ENCODE data around the gene ENPP5.

The ENPP5 gene

DNA sequence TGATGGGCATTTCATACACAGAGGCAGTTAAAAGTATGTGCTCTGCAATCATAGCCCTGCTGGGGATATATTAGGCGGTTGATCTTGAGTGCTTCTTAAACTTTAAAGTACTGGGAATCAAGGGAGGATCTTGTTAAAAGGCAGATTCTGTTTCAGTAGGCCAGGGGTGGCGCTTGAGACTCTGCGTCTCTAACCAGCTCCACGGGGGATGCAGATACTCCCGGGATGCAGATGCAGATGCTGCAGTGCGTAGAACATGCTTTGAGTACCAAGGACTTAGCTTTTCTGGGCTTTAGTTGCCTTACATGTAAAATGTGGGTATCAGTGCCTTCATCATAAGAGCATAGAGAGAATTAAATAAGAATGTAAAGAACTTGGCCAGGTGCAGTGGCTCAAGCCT lies 44.4 kb upstream of the ENPP5 start:
- Histone ChIP-seq H3K4me3 (ENCODE audit: low read length) (no peak overlapping the region), H3K4me2 (ENCODE audit: low read length) (no peak overlapping the region), H3K9me2 (replicated peaks; ENCODE audit: control insufficient read depth, low read length) (no peaks in the 10 kb centered on the region), H3K79me2 (ENCODE audit: control insufficient read depth, low read length) (no peaks in the 10 kb centered on the region), H3K27me3 (ENCODE audit: control insufficient read depth, low read length) (no peaks in the 10 kb centered on the region), H3K4me1 (ENCODE audit: control insufficient read depth, low read length) (peaks cover 28% of the 10 kb centered on the region), H3K36me3 (ENCODE audit: control insufficient read depth, low read length) (no peaks in the 10 kb centered on the region), H3F3A (ENCODE audit: control insufficient read depth, insufficient read depth) (no peaks in the 10 kb centered on the region), H3K27ac (ENCODE audit: low read depth, low read length) (no peak overlapping the region), H4K20me1 (ENCODE audit: control insufficient read depth, insufficient read depth, low read depth, low read length) (no peaks in the 10 kb centered on the region), H3K9me3 (ENCODE audit: control insufficient read depth, insufficient read depth, low read length) (peaks cover under 1% of the 10 kb centered on the region; the same call in 1 of the 2 replicates)
- TF ChIP-seq, protein P1, sequence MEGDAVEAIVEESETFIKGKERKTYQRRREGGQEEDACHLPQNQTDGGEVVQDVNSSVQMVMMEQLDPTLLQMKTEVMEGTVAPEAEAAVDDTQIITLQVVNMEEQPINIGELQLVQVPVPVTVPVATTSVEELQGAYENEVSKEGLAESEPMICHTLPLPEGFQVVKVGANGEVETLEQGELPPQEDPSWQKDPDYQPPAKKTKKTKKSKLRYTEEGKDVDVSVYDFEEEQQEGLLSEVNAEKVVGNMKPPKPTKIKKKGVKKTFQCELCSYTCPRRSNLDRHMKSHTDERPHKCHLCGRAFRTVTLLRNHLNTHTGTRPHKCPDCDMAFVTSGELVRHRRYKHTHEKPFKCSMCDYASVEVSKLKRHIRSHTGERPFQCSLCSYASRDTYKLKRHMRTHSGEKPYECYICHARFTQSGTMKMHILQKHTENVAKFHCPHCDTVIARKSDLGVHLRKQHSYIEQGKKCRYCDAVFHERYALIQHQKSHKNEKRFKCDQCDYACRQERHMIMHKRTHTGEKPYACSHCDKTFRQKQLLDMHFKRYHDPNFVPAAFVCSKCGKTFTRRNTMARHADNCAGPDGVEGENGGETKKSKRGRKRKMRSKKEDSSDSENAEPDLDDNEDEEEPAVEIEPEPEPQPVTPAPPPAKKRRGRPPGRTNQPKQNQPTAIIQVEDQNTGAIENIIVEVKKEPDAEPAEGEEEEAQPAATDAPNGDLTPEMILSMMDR (IDR thresholded peaks at IDR 0.05; ENCODE audit: low read depth, low read length, poor library complexity, severe bottlenecking) = no peak
- TF ChIP-seq EZH2phosphoT487 (IDR thresholded peaks at IDR 0.05; ENCODE audit: borderline replicate concordance, low read length) = no peak

DNA sequence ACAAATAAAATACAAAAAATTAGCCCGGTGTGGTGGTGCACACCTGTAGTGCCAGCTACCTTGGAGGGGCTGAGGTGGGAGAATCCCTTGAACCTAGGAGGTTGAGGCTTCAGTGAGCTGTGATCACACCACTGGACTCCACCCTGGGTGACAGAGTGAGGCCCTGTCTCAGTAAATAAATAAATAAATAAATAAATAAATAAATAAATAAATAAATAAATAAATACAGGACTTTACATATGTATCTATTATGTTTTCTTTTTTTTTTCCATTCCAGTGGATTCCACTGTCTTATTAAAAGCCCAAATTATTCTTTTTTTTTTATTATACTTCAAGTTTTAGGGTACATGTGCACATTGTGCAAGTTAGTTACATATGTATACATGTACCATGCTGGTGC lies 41.1 kb upstream of the ENPP5 start:
- Histone ChIP-seq H3K9me2 (replicated peaks; ENCODE audit: control insufficient read depth, low read length) (no peaks in the 10 kb centered on the region), H4K20me1 (ENCODE audit: control insufficient read depth, insufficient read depth, low read depth, low read length) (no peaks in the 10 kb centered on the region), H3K36me3 (ENCODE audit: control insufficient read depth, low read length) (no peaks in the 10 kb centered on the region), H3K4me3 (ENCODE audit: low read length) (no peak overlapping the region), H3K9me3 (ENCODE audit: control insufficient read depth, insufficient read depth, low read length) (peaks cover 5% of the 10 kb centered on the region; the same call in 1 of the 2 replicates), H3K4me2 (ENCODE audit: low read length) (no peak overlapping the region), H3K79me2 (ENCODE audit: control insufficient read depth, low read length) (no peaks in the 10 kb centered on the region), H3K27ac (ENCODE audit: low read depth, low read length) (no peak overlapping the region), H3F3A (ENCODE audit: control insufficient read depth, insufficient read depth) (no peaks in the 10 kb centered on the region), H3K27me3 (ENCODE audit: control insufficient read depth, low read length) (no peaks in the 10 kb centered on the region), H3K4me1 (ENCODE audit: control insufficient read depth, low read length) (no peaks in the 10 kb centered on the region)
- TF ChIP-seq, protein P1 (IDR thresholded peaks at IDR 0.05; ENCODE audit: low read depth, low read length, poor library complexity, severe bottlenecking) = no peak
- TF ChIP-seq EZH2phosphoT487 (IDR thresholded peaks at IDR 0.05; ENCODE audit: borderline replicate concordance, low read length) = no peak

DNA sequence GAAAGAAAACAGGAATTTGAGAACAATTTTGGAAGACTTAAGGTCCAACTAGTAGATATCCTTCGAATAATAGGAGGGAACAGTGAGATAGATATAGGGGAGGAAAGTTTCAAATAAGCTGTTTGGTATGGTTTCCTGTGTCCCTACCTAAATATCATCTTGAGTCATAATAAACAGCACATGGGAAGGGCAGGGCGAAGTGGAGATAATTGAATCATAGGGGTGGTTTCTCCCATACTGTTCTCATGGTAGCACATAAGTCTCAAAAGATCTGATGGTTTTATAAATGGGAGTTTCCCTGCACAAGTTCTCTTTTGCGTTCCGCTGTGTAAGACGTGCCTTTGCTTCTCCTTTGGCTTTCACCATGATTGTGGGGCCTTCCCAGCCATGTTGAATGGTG lies 39.5 kb upstream of the ENPP5 start:
- Histone ChIP-seq H3K4me2 (ENCODE audit: low read length) (no peak overlapping the region), H3K4me1 (ENCODE audit: control insufficient read depth, low read length) (no peaks in the 10 kb centered on the region), H3K27ac (ENCODE audit: low read depth, low read length) (no peak overlapping the region), H4K20me1 (ENCODE audit: control insufficient read depth, insufficient read depth, low read depth, low read length) (no peaks in the 10 kb centered on the region), H3K9me3 (ENCODE audit: control insufficient read depth, insufficient read depth, low read length) (peaks cover 5% of the 10 kb centered on the region; the same call in 1 of the 2 replicates), H3K4me3 (ENCODE audit: low read length) (no peak overlapping the region), H3K36me3 (ENCODE audit: control insufficient read depth, low read length) (no peaks in the 10 kb centered on the region), H3F3A (ENCODE audit: control insufficient read depth, insufficient read depth) (no peaks in the 10 kb centered on the region), H3K9me2 (replicated peaks; ENCODE audit: control insufficient read depth, low read length) (no peaks in the 10 kb centered on the region), H3K79me2 (ENCODE audit: control insufficient read depth, low read length) (no peaks in the 10 kb centered on the region), H3K27me3 (ENCODE audit: control insufficient read depth, low read length) (no peaks in the 10 kb centered on the region)
- no peak for TF ChIP-seq EZH2phosphoT487 (IDR thresholded peaks at IDR 0.05; ENCODE audit: borderline replicate concordance, low read length)
- TF ChIP-seq, protein P1 (IDR thresholded peaks at IDR 0.05; ENCODE audit: low read depth, low read length, poor library complexity, severe bottlenecking) = no peak

Measured in DOHH2 (cell line).